Testis (tissue), 2 donors: ENCODE measurements around the gene BCL2L15.

Source experiments
- POLR2A ChIP-seq: fragments of 450-650 bp; IDR thresholded peaks from one replicate; pipeline ENCODE4 v1.6.1; 2017; ENCODE audit warnings: antibody characterized with exemption, mild to moderate bottlenecking, moderate library complexity
- TF ChIP-seq, protein P1 (sequence below), 3 experiments: fragments of 450-650 bp in 2 of 3; fragments of 200-600 bp in 1 of 3; sonication (generic) in 1 of 3; IDR thresholded peaks; one replicate each; pipeline ENCODE4 v1.5.1; 2016 to 2019; ENCODE audit warnings: antibody characterized with exemption in 3 of 3, mild to moderate bottlenecking in 2 of 3, moderate library complexity in 1 of 3

DNA sequence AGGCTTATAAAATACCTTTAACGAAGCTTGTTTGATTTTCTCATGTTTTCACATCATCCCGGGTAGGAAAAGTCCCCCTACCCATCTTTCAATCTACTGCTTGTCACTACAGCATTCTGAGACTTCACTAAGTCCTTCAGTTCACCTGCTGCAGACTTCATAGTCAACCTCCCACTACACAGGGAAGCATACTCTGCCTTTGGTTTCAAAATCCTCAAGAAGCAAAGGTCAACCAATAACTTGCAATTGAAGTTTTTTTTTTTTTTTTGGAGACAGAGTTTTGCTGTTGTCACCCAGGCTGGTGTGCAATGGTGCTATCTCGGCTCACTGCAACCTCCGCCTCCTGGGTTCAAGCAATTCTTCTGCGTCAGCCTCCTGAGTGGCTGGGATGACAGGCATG is 11.2 kb downstream of the BCL2L15 start:
- TF ChIP-seq, protein P1, sequence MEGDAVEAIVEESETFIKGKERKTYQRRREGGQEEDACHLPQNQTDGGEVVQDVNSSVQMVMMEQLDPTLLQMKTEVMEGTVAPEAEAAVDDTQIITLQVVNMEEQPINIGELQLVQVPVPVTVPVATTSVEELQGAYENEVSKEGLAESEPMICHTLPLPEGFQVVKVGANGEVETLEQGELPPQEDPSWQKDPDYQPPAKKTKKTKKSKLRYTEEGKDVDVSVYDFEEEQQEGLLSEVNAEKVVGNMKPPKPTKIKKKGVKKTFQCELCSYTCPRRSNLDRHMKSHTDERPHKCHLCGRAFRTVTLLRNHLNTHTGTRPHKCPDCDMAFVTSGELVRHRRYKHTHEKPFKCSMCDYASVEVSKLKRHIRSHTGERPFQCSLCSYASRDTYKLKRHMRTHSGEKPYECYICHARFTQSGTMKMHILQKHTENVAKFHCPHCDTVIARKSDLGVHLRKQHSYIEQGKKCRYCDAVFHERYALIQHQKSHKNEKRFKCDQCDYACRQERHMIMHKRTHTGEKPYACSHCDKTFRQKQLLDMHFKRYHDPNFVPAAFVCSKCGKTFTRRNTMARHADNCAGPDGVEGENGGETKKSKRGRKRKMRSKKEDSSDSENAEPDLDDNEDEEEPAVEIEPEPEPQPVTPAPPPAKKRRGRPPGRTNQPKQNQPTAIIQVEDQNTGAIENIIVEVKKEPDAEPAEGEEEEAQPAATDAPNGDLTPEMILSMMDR (IDR thresholded peaks at IDR 0.05), result no peak
- TF ChIP-seq POLR2A, result no peak
